ENCODE data around the gene TAPBPL. TPM values are rescaled to one million over a fixed set of nuclear protein-coding genes. Genes with fewer than 3 reads are reported as not detected.

TAPBPL gene
- total and polyA plus RNA-seq, 2 of the 13 experiments (the other 11 are each of a cell fraction or from before 2014, with no cell fraction given) = 10.0 to 14.5 TPM

- POLR2A ChIA-PET = interaction anchor here (1.0 kb wide), 1 partner anchor 12 kb away, joined by 5 read pairs; the partner anchor contains the start of gene TAPBPL
- TF ChIP-seq NFAT5 (CRISPR knock-in tag; IDR thresholded peaks at IDR 0.05) (no peak), MEIS2 (CRISPR knock-in tag; IDR thresholded peaks at IDR 0.05) (no peak), TIGD3 (CRISPR knock-in tag; IDR thresholded peaks at IDR 0.05; ENCODE audit: borderline replicate concordance) (no peak), ZSCAN25 (CRISPR knock-in tag; IDR thresholded peaks at IDR 0.05) (no peak)
These were observed 12.7 kb downstream of the TAPBPL start for GRCh38 chr12:6464531-6464930.

More at GRCh38 chr12:6464531-6464930, 12.7 kb downstream of the TAPBPL start:
- BruUV-seq (replicated peaks) = no TSS peak
- Histone ChIP-seq H3K79me2 (ENCODE audit: insufficient read depth, low read length) (no peaks in the 10 kb centered on the region), H3K27me3 (ENCODE audit: control insufficient read depth in 1 of 2, insufficient read depth in 2 of 2, low read length in 2 of 2) (no peaks in the 10 kb centered on the region), H4K20me1 (ENCODE audit: insufficient read depth, low read length) (no peaks in the 10 kb centered on the region), H3K4me3 (replicated peaks in 1 of 3; ENCODE audit: insufficient read depth in 1 of 3, low read depth in 2 of 3, low read length in 3 of 3) (no peak overlapping the region), H2AFZ (ENCODE audit: low read length) (no peak overlapping the region), H3K4me1 (ENCODE audit: insufficient read depth, low read length) (peaks cover 24% of the 10 kb centered on the region), H3K9ac (ENCODE audit: insufficient read depth, low read depth, low read length) (no peak overlapping the region), H3K27ac (ENCODE audit: extremely low read length, insufficient read depth, low read length) (no peak overlapping the region), H3K4me2 (ENCODE audit: low read depth, low read length) (no peak overlapping the region), H3K9me3 (ENCODE audit: low read length) (no peaks in the 10 kb centered on the region), H3K36me3 (replicated peaks in 1 of 2; ENCODE audit: control insufficient read depth in 1 of 2, insufficient read depth in 2 of 2, low read length in 2 of 2) (peaks cover 20 to 34% of the 10 kb centered on the region in 2 experiments)
- CTCF ChIA-PET (ENCODE audit: low intra/inter-chr PET ratio, low total read pairs) = interaction anchor here (1.6 to 1.7 kb wide), 2 partner anchors 41 to 141 kb away, joined by 6 to 29 read pairs; no protein-coding TSS in a partner anchor
- DNase-seq (ENCODE audit: low spot score) (no peak), FAIRE-seq (no peak), ATAC-seq (no peak)
- WGBS (ENCODE audit: low lambda C conversion rate) = 98% methylated on average over 7 of the region's 8 CpGs
- intact Hi-C loops (cut with micrococcal nuclease; ENCODE audit: unreplicated experiment) (loop anchor here (10.0 kb wide), 1 partner anchor 130 kb away; no protein-coding TSS in a partner anchor), in situ Hi-C loops (cut with HindIII; ENCODE audit: extremely low pct_ligation_motif_present, low pct_unique_long_range_greater_than_20kb) (loop anchor here (5.0 to 25.0 kb wide), 2 partner anchors 42 to 402 kb away; no protein-coding TSS in a partner anchor)

All from HepG2 (cell line).